ENCODE results near the gene SUGP2. TPM values are rescaled to one million over a fixed set of nuclear protein-coding genes. Genes with fewer than 3 reads are reported as not detected.

Gene SUGP2
- 17.5 and 29.4 TPM in 2 replicates for total RNA-seq

GRCh38 chr19:19033426-19034203 lies at the start of gene SUGP2, which contains the start of gene ARMC6:
Gene SUGP2 (minus strand): TSS chr19:19033517. CDS start chr19:19031071, 2,446 bp downstream.
Gene ARMC6 (plus strand): TSS chr19:19033603. CDS start chr19:19034210, 607 bp downstream.
- peak; percentile 56 for DNase-seq (ENCODE audit: low read depth, low spot score)

DNA sequence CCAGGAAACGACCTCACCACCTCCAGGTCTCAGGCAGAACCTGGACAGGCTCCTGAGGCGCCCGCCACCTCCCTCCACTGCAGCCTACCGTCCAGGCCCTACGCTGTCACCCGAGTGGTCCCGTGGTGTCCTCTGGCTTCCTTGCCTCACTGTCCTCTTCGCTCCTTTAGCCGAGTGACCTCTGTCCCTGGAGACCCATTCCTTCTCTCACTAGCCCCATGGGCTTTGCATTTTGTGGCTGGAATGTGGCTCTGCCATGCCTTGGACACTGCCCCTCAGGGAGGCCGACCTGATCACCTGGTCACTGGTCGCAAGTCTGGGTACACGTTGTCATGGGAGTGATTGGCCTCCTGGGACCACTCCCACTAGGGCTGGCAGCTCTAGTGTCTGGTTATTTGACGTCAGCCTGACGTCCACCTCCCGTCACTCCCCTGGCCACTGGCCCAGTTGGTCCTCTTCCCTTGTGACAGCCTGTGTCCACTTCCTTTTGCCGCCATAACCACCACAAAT lies 48.4 kb upstream of the SUGP2 start:
- DNase-seq (ENCODE audit: low read depth, low spot score) = no peak

DNA sequence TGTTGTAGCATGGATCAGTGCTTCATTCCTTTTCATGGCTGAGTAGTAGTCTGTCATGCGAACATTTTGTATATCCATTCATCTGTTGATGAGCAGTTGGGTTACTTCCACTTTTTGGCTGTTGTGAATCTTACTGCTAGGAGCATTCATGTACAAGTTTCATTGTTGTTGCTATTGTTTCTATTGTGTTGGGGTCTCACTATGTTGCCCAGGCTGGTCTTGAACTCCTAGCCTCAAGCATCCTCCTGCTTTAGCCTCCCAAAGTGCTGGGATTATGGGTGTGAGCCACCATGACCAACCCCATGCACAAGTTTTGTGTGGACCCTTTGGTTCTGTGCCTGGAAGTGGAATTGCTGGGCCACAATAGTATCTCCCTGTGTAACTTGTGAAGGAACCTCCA lies 46.3 kb upstream of the SUGP2 start:
- DNase-seq (ENCODE audit: low read depth, low spot score) = no peak

DNA sequence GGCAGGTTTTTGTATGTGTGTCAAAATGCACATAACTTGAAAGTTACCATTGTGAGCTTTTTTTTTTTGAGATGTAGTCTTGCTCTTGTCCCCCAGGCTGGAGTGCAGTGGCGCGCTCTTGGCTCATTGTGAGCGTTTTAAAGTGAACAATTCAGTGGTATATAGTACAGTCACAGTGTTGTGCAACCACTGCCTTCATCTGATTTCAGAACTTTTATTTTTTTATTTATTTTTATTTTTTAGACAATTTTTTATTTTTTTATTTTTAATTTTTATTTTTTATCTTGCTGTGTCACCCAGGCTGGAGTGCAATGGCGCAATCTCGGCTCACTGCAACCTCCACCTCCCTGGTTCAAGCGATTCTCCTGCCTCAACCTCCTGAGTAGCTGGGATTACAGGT lies 45.5 kb upstream of the SUGP2 start:
- DNase-seq (ENCODE audit: low read depth, low spot score) = no peak

GRCh38 chr19:19077103-19077502 lies 43.8 kb upstream of the SUGP2 start:
- no peak for DNase-seq (ENCODE audit: low read depth, low spot score)

- DNase-seq (ENCODE audit: low read depth, low spot score) = no peak
These were observed 43.2 kb upstream of the SUGP2 start for GRCh38 chr19:19076476-19076875.

DNA sequence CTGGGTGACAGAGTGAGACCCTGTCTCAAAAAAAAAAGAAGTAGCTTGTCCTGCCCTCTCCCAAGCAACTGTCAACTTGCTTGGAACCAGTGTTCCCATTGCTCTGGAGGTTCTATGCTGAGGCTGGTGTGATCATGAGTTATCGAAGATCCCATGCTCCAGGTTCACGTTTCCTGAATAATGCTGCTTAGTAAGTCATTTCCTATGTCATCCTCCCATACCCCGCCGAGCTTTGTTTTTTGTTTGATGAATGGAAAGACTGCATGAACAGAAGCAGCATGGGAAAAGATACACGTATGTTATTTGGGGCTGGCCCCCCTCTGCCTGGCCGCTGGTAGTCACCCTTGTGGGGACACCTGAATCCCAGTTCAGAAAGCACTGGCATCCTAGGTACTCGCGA lies 41.8 kb upstream of the SUGP2 start:
- DNase-seq (ENCODE audit: low read depth, low spot score) = no peak

- DNase-seq (ENCODE audit: low read depth, low spot score) = no peak
These were observed 41.0 kb upstream of the SUGP2 start for GRCh38 chr19:19074196-19074882.

- no peak for DNase-seq (ENCODE audit: low read depth, low spot score)
These were observed 38.6 kb upstream of the SUGP2 start for GRCh38 chr19:19071897-19072296.

DNA sequence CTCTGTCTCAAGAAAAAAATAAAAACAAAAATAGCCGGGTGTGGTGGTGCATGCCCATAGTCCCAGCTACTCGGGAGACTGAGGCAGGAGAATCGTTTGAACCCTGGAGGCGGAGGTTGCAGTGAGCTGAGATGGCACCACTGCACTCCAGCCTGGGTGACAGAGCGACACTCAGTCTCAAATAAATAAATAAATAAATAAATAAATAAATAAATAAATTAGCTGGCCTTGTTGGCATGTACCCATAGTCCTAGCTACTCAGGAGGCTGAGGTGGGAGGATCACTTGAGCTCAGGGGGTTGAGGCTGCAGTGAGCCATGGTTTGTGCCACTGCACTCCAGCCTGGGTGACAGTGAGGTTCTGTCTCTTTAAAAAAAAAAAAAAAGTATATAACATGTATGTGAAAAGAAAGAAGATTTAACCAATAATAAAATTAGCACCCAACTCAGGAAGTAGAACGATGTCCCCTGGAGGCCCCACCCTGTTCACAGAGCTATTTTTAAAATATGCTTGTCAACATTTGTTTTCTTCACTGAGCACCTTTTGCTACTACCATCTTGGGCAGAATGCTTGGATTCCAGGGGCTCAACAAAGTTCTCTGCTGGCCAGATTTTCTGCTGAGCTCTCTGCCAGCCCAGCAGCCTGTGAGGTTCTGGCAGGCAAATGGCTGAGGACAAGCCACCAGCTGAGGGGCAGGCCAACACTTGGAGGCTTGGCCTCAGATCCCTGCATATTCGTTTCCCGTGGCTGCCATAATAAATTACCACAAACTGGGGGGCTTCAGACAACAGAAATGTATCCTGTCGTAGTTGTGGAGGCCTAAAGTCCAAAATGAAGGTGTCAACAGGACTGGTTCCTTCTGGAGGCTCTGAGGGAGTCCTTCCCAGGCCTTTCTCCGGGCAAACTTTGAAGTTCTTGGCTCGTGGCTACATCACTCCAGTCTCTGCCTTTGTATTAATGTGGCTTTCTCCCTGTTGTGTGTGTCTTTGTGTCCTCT lies 35.6 kb upstream of the SUGP2 start:
- no peak for DNase-seq (ENCODE audit: low read depth, low spot score)

DNA sequence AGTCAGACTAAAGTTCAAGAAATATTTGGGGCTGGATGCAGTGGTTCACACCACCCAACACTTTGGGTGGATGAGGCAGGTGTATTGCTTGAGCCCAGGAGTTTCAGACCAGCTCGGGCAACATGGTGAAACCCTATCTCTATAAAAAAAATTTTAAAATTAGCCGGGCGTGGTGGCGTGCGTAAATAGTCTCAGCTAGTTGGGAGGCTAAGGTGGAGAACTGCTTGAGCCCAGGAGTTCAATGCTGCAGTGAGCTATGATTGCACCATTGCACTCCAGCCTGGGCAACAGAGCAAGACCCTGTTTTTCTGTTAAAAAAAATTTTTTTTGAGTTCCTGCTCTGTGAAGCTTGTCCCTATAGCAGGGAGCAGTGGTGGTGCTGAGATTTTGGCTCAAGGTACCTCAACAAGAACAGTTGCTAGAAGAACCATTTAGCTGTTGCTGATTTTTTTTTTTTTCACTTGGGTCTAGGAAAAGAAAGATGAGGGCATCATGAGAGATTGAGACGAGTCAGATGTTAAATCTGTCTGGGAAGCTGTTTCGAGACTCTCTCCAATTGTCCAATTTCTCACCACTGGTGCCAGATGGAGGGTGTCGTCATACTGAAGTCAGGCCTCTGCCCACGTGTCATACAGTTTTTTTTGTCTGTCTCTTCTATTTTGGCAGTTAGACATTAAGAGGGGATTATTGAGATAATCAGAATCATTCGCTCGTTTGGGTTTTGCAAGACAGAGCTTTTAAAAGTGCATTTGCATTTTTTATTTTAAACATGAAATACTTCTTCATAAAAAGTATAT lies 34.2 kb upstream of the SUGP2 start:
- DNase-seq (ENCODE audit: low read depth, low spot score) = no peak

DNA sequence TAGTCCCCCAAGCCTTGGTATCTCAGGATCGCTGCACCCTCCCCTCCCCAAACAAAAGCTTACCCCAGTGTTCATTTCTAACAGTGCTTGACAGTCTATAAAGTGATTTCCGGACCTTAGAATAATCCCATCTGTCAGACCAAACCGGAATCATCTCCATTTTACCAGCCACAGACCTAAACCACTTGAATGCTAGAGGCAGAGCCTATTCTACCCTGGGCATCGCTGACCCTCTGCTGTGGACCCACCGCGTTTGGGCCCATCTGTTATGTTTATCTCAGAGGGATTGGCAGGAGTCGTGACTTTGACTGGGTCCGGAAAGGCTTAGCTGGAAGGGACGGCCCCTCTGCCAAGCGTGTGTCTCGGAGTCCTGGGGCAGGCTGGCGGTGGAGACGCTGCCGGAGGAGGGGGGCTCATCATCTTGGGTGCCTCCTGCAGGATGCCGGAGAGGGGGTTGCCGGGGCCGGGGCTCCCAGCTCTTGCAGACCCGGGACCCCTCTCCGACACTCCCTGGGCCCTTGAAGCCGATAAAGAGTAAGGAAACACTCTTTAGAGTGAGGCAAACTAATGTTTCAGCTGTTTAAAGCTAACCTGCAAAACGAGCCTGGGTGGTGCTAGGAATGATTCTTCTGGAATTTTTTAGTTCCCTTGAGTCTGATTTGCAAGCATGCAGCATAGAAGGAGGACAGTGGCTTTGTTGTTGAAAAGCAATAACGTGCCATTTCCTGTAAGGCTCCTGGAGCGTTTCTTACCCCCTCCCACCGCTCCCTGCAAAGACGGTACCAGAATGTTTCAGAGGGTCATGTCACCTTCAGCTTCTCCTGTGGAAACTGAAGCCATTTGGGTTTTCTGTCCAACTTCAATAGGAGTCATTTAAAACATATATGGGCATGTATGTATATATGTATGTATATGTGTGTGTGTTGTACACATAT lies 31.8 kb upstream of the SUGP2 start:
- DNase-seq (ENCODE audit: low read depth, low spot score) = no peak

- no peak for DNase-seq (ENCODE audit: low read depth, low spot score)
These were observed 30.9 kb upstream of the SUGP2 start for GRCh38 chr19:19064098-19064722.

- DNase-seq (ENCODE audit: low read depth, low spot score) = peak; percentile 99
These were observed 30.1 kb upstream of the SUGP2 start, which contains the start of gene SLC25A42 for GRCh38 chr19:19063183-19064097. Gene SLC25A42 (plus strand): TSS chr19:19063994. CDS start chr19:19096125, 32,131 bp downstream.

GRCh38 chr19:19062454-19063182 lies 29.3 kb upstream of the SUGP2 start:
- no peak for DNase-seq (ENCODE audit: low read depth, low spot score)

- DNase-seq (ENCODE audit: low read depth, low spot score) = no peak
These were observed 28.2 kb upstream of the SUGP2 start for GRCh38 chr19:19061506-19061905.

All from pulmonary artery endothelial cell (primary cell).